NCI-H1105 (cell line): Measurements from ENCODE around the gene DEPDC5.
"Not testable (repeated sequence)": the region's sequence is repeated elsewhere in the genome, so short reads cannot be mapped to it uniquely, and the experiment has no call there.

Source experiments
- DNase-seq: peaks from one replicate; lab custom pipeline; 2025; lab: John Stamatoyannopoulos, UW

The DEPDC5 gene

GRCh38 chr22:31749636-31750364 lies 4.0 kb upstream of the DEPDC5 start, which contains the start of gene PRR14L:
Gene PRR14L, minus strand, starts transcription at chr22:31750132. Its CDS starts 11,272 bp downstream, at chr22:31738860.
- peak; percentile 91 for DNase-seq

- no peak for DNase-seq
These were observed 3.2 kb upstream of the DEPDC5 start for GRCh38 chr22:31750365-31751284.

- no peak for DNase-seq
These were observed 1.5 kb upstream of the DEPDC5 start for GRCh38 chr22:31752096-31752847.

GRCh38 chr22:31753005-31753633 lies 700 bp upstream of the DEPDC5 start:
- DNase-seq, result no peak

- no peak for DNase-seq
These were observed 994 bp downstream of the DEPDC5 start for GRCh38 chr22:31754813-31755212.

- DNase-seq, result no peak
These were observed 3.4 kb downstream of the DEPDC5 start for GRCh38 chr22:31757265-31757664.

GRCh38 chr22:31758860-31759259 lies 5.0 kb downstream of the DEPDC5 start:
- not testable (repeated sequence) for DNase-seq

- no peak for DNase-seq
These were observed 11.0 kb downstream of the DEPDC5 start for GRCh38 chr22:31764785-31765184.

- DNase-seq, result no peak
These were observed 14.7 kb downstream of the DEPDC5 start for GRCh38 chr22:31768422-31769059.

- DNase-seq, result no peak
These were observed 19.6 kb downstream of the DEPDC5 start for GRCh38 chr22:31773416-31773815.

GRCh38 chr22:31776231-31776630 lies 22.4 kb downstream of the DEPDC5 start:
- DNase-seq, result no peak

- no peak for DNase-seq
These were observed 36.0 kb downstream of the DEPDC5 start for GRCh38 chr22:31789803-31790202.

GRCh38 chr22:31790240-31790639 lies 36.4 kb downstream of the DEPDC5 start:
- no peak for DNase-seq

GRCh38 chr22:31799358-31799757 lies 45.5 kb downstream of the DEPDC5 start:
- not testable (repeated sequence) for DNase-seq

GRCh38 chr22:31800065-31800464 lies 46.2 kb downstream of the DEPDC5 start:
- no peak for DNase-seq

GRCh38 chr22:31800861-31801260 lies 47.0 kb downstream of the DEPDC5 start:
- not testable (repeated sequence) for DNase-seq

GRCh38 chr22:31802575-31802974 lies 48.8 kb downstream of the DEPDC5 start:
- DNase-seq, result no peak

GRCh38 chr22:31806751-31807150 lies 52.9 kb downstream of the DEPDC5 start:
- DNase-seq, result no peak

- no peak for DNase-seq
These were observed 59.3 kb downstream of the DEPDC5 start for GRCh38 chr22:31812977-31813605.

- DNase-seq, result not testable (repeated sequence)
These were observed 60.1 kb downstream of the DEPDC5 start for GRCh38 chr22:31813898-31814297.

GRCh38 chr22:31814942-31815341 lies 61.1 kb downstream of the DEPDC5 start:
- DNase-seq, result no peak
